Measurements from ENCODE around the gene ABCD3.

The ABCD3 gene

GRCh38 chr1:94543001-94543400, 124.8 kb downstream of the ABCD3 start:
- TF ChIP-seq CTCF (IDR thresholded peaks at IDR 0.05; ENCODE audit: low read depth, low read length): no peak
- no peak for TF ChIP-seq MYC (IDR thresholded peaks at IDR 0.05; ENCODE audit: low read depth, low read length)
- TF ChIP-seq POLR2A (IDR thresholded peaks at IDR 0.05; ENCODE audit: extremely low read depth, insufficient read length): no peak
- TF ChIP-seq MAX (IDR thresholded peaks at IDR 0.05; ENCODE audit: low read depth, low read length): no peak
- H3K4me3 ChIP-seq (ENCODE audit: low read depth, low read length): peak overlapping the region; percentile 75
- peak; percentile 64 for DNase-seq (ENCODE audit: low read depth)

- no peak overlapping the region for H3K4me3 ChIP-seq (ENCODE audit: low read depth, low read length)
- peak; percentile 27 for DNase-seq (ENCODE audit: low read depth)
- TF ChIP-seq MAX (IDR thresholded peaks at IDR 0.05; ENCODE audit: low read depth, low read length) (no peak), MYC (IDR thresholded peaks at IDR 0.05; ENCODE audit: low read depth, low read length) (no peak), POLR2A (IDR thresholded peaks at IDR 0.05; ENCODE audit: extremely low read depth, insufficient read length) (no peak)
These were observed 125.9 kb downstream of the ABCD3 start for GRCh38 chr1:94543893-94544635.

GRCh38 chr1:94544706-94545490, 126.7 kb downstream of the ABCD3 start:
- no peak for TF ChIP-seq MAX (IDR thresholded peaks at IDR 0.05; ENCODE audit: low read depth, low read length)
- TF ChIP-seq MYC (IDR thresholded peaks at IDR 0.05; ENCODE audit: low read depth, low read length): no peak
- TF ChIP-seq CTCF (IDR thresholded peaks at IDR 0.05; ENCODE audit: low read depth, low read length): no peak
- no peak for TF ChIP-seq POLR2A (IDR thresholded peaks at IDR 0.05; ENCODE audit: extremely low read depth, insufficient read length)
- DNase-seq (ENCODE audit: low read depth): no peak
- H3K4me3 ChIP-seq (ENCODE audit: low read depth, low read length): no peak overlapping the region

- no peak overlapping the region for H3K4me3 ChIP-seq (ENCODE audit: low read depth, low read length)
- no peak for DNase-seq (ENCODE audit: low read depth)
- TF ChIP-seq CTCF (IDR thresholded peaks at IDR 0.05; ENCODE audit: low read depth, low read length) (no peak), POLR2A (IDR thresholded peaks at IDR 0.05; ENCODE audit: extremely low read depth, insufficient read length) (no peak), MAX (IDR thresholded peaks at IDR 0.05; ENCODE audit: low read depth, low read length) (no peak), MYC (IDR thresholded peaks at IDR 0.05; ENCODE audit: low read depth, low read length) (no peak)
These were observed 131.5 kb downstream of the ABCD3 start for GRCh38 chr1:94549706-94550105.

- TF ChIP-seq CTCF (IDR thresholded peaks at IDR 0.05; ENCODE audit: low read depth, low read length) (no peak), MAX (IDR thresholded peaks at IDR 0.05; ENCODE audit: low read depth, low read length) (no peak), POLR2A (IDR thresholded peaks at IDR 0.05; ENCODE audit: extremely low read depth, insufficient read length) (no peak), MYC (IDR thresholded peaks at IDR 0.05; ENCODE audit: low read depth, low read length) (no peak)
- no peak for DNase-seq (ENCODE audit: low read depth)
- H3K4me3 ChIP-seq (ENCODE audit: low read depth, low read length): no peak overlapping the region
These were observed 132.2 kb downstream of the ABCD3 start for GRCh38 chr1:94550396-94550795.

GRCh38 chr1:94550800-94551241, 132.6 kb downstream of the ABCD3 start:
- TF ChIP-seq POLR2A (IDR thresholded peaks at IDR 0.05; ENCODE audit: extremely low read depth, insufficient read length): no peak
- TF ChIP-seq CTCF (IDR thresholded peaks at IDR 0.05; ENCODE audit: low read depth, low read length): no peak
- no peak for TF ChIP-seq MYC (IDR thresholded peaks at IDR 0.05; ENCODE audit: low read depth, low read length)
- TF ChIP-seq MAX (IDR thresholded peaks at IDR 0.05; ENCODE audit: low read depth, low read length): no peak
- DNase-seq (ENCODE audit: low read depth): no peak
- H3K4me3 ChIP-seq (ENCODE audit: low read depth, low read length): no peak overlapping the region
